HepG2 (cell line): ENCODE results near the gene MOGAT3. TPM values are rescaled to one million over a fixed set of nuclear protein-coding genes. Genes with fewer than 3 reads are reported as not detected.

ENCODE experiments used
- AHR ChIP-seq: IDR thresholded peaks from 2 replicates; pipeline ENCODE4 v1.6.1; 2018; ENCODE audit warnings: missing genetic modification reagents, missing compliant biosample characterization
- CCAR2 ChIP-seq: fragments of 200-400 bp; formaldehyde crosslinking; optimal IDR thresholded peaks from 2 replicates; pipeline ENCODE3; 2018; ENCODE audit warnings: low read depth, mild to moderate bottlenecking, low read length, moderate library complexity
- CEBPB ChIP-seq: IDR thresholded peaks from 2 replicates; pipeline ENCODE4 v1.6.1; 2011; ENCODE audit warnings: low read depth, low read length, improper control_type of control experiment, borderline replicate concordance
- ELF3 ChIP-seq: IDR thresholded peaks from 2 replicates; pipeline ENCODE4 v1.6.1; 2016; ENCODE audit warnings: missing genetic modification reagents, missing compliant biosample characterization
- HNF4A ChIP-seq: sonication (generic); formaldehyde crosslinking; IDR thresholded peaks from 2 replicates; pipeline ENCODE4 v1.4.0; 2020; ENCODE audit warnings: missing genetic modification reagents
- MEIS2 ChIP-seq: sonication (generic); formaldehyde crosslinking; IDR thresholded peaks from 2 replicates; pipeline ENCODE4 v1.9.0; 2021; ENCODE audit warnings: mild to moderate bottlenecking, missing genetic modification reagents
- ZBTB7A ChIP-seq: sonication (generic); formaldehyde crosslinking; IDR thresholded peaks from 2 replicates; pipeline ENCODE4 v1.8.0; 2022; ENCODE audit warnings: mild to moderate bottlenecking, missing genetic modification reagents
- ZNF143 ChIP-seq: sonication (generic); formaldehyde crosslinking; IDR thresholded peaks from 2 replicates; pipeline ENCODE4 v1.4.0; 2020; ENCODE audit warnings: missing genetic modification reagents
- ZNF225 ChIP-seq: sonication (generic); formaldehyde crosslinking; IDR thresholded peaks from 2 replicates; pipeline ENCODE4 v1.4.0; 2020; ENCODE audit warnings: mild to moderate bottlenecking, missing genetic modification reagents
- ZNF33A ChIP-seq: sonication (generic); formaldehyde crosslinking; IDR thresholded peaks from 2 replicates; pipeline ENCODE4 v1.5.1; 2020; ENCODE audit warnings: missing genetic modification reagents, mild to moderate bottlenecking, moderate library complexity, borderline replicate concordance
- ZNF556 ChIP-seq: sonication (generic); formaldehyde crosslinking; IDR thresholded peaks from 2 replicates; pipeline ENCODE4 v1.4.0; 2020; ENCODE audit warnings: mild to moderate bottlenecking, missing genetic modification reagents, borderline replicate concordance
- ZNF772 ChIP-seq: sonication (generic); formaldehyde crosslinking; IDR thresholded peaks from 2 replicates; pipeline ENCODE4 v1.5.0; 2020; ENCODE audit warnings: mild to moderate bottlenecking, missing genetic modification reagents
- polyA plus RNA-seq, 8 experiments: library from polyadenylated mRNA; depleted of rRNA in 3 of 8; stranded (reverse) in 7 of 8; unstranded in 1 of 8; fragments of >200 nt; fragmentation: Illumina TruSeq in 4 of 8; extraction: Trizol in 4 of 8; gene quantifications; 2 replicates each; pipeline versions ENCODE4 v1.2.1 to v1.2.3, GENCODE V29; 2011 to 2016; ENCODE audit warnings: low read depth in 4 of 8, missing spikeins in 1 of 8, mixed read lengths in 1 of 8; ENCODE audit not compliant: insufficient read depth in 1 of 8
- total RNA-seq, 5 experiments: library from RNA; depleted of rRNA; stranded (reverse); fragments of >200 nt; fragmentation: Illumina TruSeq; extraction: Trizol; gene quantifications; 2 replicates each; pipeline ENCODE4 v1.2.3, GENCODE V29; 2016; ENCODE audit warnings: low read depth in 1 of 5
- TF ChIP-seq, protein P1 (sequence below): sonication (generic); formaldehyde crosslinking; conservative IDR thresholded peaks from 2 replicates; pipeline ENCODE4 v1.4.0; 2020; ENCODE audit warnings: missing genetic modification reagents
- TF ChIP-seq, protein P2 (sequence below): sonication (generic); formaldehyde crosslinking; IDR thresholded peaks from 2 replicates; pipeline ENCODE4 v1.4.0; 2020; ENCODE audit warnings: missing genetic modification reagents, borderline replicate concordance

MOGAT3 gene
- total and polyA plus RNA-seq, 2 of the 13 experiments (the other 11 are each of a cell fraction or from before 2014, with no cell fraction given), result 22.5 to 30.5 TPM

DNA sequence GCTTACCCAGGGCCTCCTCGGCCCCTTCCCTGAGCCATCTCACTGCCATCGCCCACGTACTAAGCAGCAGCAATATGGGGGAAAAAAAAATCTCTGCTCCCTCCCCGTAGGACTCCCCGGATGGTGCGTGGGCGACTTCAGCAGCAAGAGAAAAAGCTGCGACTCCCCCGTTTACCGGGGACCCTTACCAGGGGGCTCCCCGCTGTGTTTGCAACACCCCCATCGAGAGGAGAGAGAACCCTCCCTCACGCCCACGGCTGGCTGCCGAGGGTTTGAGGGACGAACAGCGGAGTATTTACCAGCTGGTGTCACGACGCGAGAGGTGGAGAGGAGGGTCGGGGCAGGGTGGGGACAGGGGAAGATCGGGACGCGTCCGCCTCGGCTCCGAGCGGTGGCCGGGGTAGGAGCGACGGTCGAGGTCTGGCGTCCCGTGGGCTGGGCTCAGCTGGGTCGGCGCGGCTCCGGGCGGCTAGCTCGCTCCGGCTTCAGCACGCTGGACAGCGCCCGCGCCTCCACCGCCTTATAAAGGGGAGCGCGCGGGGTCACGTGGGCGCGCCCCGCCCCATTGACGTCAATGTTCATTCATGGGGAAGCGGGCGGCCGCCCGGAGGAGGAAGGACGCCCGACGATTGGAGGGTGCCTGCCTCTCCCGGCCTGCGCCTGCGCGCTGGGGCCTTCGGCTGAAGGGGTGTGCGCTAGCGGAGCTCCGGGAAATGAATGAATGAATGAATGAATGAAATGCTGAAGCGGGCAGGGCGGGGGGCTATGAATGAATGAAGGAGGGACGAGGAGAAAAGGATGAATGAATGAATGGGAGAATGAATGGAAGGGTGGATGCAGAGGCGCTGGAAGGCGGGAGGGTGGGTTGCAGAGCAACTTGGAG lies 35.5 kb downstream of the MOGAT3 start, which contains the start of gene VGF (continued):
- TF ChIP-seq, protein P1, sequence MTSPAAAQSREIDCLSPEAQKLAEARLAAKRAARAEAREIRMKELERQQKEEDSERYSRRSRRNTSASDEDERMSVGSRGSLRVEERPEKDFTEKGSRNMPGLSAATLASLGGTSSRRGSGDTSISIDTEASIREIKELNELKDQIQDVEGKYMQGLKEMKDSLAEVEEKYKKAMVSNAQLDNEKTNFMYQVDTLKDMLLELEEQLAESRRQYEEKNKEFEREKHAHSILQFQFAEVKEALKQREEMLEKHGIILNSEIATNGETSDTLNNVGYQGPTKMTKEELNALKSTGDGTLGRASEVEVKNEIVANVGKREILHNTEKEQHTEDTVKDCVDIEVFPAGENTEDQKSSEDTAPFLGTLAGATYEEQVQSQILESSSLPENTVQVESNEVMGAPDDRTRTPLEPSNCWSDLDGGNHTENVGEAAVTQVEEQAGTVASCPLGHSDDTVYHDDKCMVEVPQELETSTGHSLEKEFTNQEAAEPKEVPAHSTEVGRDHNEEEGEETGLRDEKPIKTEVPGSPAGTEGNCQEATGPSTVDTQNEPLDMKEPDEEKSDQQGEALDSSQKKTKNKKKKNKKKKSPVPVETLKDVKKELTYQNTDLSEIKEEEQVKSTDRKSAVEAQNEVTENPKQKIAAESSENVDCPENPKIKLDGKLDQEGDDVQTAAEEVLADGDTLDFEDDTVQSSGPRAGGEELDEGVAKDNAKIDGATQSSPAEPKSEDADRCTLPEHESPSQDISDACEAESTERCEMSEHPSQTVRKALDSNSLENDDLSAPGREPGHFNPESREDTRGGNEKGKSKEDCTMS (CRISPR knock-in tag), result peak; percentile 97
- TF ChIP-seq ZNF556 (CRISPR knock-in tag), result 0 out of 2 replicates have a peak, but pooled peaks have one; percentile 72
- peak; percentile 96; the same call in 1 of the 2 replicates for TF ChIP-seq ZNF225
- peak; percentile 99 for TF ChIP-seq ZNF772 (CRISPR knock-in tag)
- no peak for TF ChIP-seq CEBPB
- no peak for TF ChIP-seq CCAR2
- TF ChIP-seq ZBTB7A (CRISPR knock-in tag), result peak; percentile 90
- peak; percentile 99 for TF ChIP-seq AHR (CRISPR knock-in tag)
- peak; percentile 99 for TF ChIP-seq MEIS2
- no peak for TF ChIP-seq ZNF33A (CRISPR knock-in tag)
- TF ChIP-seq ELF3 (CRISPR knock-in tag), result peak; percentile 95
- TF ChIP-seq, protein P2, sequence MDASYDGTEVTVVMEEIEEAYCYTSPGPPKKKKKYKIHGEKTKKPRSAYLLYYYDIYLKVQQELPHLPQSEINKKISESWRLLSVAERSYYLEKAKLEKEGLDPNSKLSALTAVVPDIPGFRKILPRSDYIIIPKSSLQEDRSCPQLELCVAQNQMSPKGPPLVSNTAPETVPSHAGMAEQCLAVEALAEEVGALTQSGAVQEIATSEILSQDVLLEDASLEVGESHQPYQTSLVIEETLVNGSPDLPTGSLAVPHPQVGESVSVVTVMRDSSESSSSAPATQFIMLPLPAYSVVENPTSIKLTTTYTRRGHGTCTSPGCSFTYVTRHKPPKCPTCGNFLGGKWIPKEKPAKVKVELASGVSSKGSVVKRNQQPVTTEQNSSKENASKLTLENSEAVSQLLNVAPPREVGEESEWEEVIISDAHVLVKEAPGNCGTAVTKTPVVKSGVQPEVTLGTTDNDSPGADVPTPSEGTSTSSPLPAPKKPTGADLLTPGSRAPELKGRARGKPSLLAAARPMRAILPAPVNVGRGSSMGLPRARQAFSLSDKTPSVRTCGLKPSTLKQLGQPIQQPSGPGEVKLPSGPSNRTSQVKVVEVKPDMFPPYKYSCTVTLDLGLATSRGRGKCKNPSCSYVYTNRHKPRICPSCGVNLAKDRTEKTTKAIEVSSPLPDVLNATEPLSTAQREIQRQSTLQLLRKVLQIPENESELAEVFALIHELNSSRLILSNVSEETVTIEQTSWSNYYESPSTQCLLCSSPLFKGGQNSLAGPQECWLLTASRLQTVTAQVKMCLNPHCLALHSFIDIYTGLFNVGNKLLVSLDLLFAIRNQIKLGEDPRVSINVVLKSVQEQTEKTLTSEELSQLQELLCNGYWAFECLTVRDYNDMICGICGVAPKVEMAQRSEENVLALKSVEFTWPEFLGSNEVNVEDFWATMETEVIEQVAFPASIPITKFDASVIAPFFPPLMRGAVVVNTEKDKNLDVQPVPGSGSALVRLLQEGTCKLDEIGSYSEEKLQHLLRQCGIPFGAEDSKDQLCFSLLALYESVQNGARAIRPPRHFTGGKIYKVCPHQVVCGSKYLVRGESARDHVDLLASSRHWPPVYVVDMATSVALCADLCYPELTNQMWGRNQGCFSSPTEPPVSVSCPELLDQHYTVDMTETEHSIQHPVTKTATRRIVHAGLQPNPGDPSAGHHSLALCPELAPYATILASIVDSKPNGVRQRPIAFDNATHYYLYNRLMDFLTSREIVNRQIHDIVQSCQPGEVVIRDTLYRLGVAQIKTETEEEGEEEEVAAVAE (CRISPR knock-in tag), result peak; percentile 97
- TF ChIP-seq HNF4A (CRISPR knock-in tag), result no peak
- peak; percentile 64 for TF ChIP-seq ZNF143 (CRISPR knock-in tag)
